ENCODE data around the gene IMMP2L.
"Not testable (repeated sequence)": the region's sequence is repeated elsewhere in the genome, so short reads cannot be mapped to it uniquely, and the experiment has no call there.

The IMMP2L gene

DNA sequence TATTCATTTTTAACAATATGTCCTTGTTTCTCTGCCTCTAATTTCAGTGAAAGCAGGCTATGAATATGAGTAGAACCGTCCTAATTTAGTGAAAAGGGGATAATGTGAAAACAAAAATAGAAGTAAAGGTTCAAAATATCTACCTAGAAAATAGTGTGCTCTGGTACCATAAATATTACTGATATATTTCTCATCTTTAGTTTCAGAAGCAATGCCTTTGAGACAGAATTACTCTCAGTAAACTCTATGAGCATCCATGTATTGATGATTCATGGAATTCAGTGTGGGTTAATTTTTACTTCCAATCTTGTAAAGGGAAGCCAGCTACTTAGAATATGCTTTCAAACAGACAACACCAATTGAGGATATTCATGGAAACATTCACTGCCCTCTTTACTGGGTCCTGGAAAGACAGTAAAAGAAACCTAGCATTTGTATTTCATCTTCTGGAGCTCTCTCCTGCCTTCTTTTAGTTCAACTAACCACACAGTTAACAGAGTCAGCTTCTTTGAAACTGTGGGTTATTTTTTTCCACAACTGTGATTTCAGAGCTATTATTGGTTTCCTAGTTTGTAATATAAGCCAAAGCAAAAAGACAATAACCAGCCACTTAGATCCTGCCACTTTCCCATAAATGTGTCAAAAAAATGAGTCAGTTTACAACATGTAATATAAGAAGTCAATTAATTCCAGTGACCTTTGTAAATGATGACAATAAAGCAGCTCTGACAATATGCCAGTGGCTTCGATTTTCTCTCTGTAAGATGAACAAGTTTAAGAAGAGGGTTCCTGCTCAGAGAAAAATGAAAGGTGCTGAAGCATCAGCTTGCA, 469.7 kb downstream of the IMMP2L start:
- DNase-seq: no peak

DNA sequence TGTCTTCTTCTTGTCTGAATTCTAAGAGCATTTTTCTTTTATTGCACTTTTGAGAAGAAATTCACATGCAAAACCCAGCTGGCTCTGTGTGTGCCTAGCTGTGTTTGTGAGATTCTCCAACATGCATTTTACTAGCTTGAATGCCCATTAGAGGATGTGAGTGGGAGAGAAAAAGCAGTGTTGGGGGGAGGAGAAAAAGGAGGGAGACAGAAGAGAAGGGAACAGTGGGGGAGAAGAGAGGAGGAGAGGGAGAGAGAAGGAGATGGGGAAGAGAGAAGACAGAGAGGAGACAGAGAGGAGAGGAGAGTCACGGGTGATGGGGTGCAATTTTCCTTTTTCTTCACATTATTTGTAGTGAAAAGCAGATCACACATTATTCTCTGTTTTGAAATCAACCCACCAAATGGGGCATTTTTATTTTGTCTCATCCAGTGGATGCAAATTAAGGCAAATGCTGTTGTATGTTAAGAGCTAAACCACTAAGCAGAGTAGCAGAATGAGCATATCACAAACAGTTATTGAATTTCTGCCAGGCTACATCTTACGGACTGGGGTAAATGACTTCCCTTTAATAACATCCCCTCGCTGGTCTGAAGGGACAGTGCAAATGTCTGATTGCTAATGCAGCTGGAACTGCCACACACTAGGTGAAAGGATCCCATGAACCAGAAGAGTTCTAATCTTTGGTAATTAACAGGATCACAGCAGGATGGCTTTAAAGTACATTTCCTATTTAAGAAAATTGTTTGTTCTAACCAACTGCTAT, 470.5 kb downstream of the IMMP2L start:
- peak; percentile 13 for DNase-seq

DNA sequence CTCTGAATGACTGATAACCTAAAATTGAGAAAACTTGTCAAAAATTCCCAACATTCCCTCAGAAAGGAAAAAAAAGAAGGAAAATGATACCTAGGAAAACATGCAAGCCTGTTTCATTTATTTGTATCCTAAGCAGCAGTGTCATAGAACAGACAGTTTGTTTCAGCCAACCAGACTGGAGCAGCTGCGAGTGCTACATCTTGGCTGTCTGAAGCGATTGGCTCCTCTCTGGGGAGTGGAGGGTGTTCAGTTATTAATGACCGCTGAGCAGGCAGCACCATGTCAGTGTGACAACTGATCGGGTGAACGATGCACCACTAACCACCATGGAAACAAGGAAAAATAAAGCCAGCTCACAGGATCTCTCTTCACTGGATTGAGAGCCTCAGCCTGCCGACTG, 471.4 kb downstream of the IMMP2L start, which contains the start of gene LRRN3:
TSS of gene LRRN3 (plus strand) at position 282 of the 400 bp plus-strand sequence. CDS start 31,646 bp downstream, outside the sequence.
- DNase-seq: peak; percentile 79

DNA sequence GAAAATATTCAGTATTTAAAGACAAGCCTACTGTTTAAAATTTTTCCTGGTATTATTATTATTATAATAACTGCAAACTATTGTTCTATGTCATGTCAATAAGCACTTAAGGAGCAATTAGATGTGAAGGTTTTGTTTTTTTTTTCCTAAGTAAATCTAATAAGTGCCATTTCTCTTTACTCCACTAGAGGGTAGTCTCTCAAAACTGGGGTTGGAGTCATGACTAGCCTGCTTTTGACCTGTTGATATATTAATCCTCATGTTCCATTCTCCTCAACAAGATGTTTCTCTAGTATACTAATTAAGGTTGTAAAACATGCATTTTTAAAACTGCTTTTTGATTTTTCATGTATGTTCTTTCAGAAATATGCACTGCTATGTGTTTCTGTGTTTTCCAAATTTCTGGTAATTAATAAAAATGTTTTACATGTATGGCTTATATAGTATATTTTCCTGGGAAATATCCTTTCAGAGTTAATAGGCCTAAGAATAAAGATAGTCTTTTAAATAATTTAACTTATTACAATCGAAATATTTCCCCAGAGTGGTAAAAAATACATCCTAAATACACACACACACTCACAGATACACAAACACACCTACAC, 472.4 kb downstream of the IMMP2L start:
- DNase-seq: peak; percentile 77

DNA sequence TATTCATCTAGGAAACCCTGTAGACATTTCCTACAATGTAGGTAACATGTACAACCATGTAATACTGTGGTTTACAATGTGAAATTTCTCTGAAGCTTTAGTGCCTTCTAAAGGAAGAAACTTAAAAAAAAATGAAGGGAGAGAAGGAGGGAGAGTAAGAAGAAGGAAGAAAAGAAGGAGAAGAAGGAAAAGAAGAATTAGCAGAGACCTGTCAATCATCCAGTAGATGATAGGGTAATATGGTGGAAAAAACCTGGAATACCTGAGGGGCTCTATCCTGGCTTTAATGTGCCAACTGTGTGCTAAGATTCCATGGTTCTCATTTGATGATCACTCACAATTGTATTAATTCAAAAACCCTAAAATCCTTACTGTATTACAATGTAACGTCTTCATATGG, 474.0 kb downstream of the IMMP2L start:
- no peak for DNase-seq

DNA sequence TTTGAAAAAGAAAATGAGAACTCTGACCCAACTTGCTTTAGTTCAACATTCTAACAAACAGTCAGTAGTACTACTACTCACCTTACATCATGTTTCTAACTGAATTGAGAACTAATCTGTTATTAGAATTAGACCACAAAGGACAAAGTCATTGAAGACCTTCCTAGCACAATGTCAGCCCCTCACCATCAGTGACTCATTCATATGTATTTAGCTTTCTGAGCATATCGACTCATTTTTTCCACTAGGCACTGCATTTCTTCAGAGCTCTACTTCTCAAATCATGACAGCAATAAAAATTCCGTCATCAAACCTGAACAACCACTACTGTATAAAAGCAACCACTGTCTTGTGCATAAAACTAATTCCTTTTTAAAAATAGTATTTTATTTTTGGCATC, 475.8 kb downstream of the IMMP2L start:
- no peak for DNase-seq

DNA sequence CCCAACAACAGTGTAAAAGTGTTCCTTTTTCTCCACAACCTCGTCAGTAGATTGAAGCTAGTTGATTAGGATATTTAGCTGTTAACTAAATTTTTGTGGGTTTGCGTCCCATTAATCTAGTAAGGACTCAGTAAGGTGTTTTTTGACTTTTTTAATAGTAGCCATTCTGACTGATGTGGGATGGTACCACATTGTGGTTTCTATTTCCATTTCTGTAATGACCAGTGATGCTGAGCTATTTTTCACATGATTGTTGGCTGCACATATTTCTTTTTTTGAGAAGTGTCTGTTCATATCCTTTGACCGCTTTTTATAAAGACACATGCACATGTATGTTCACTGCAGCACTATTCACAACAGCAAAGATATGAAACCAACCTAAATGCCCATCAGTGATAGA, 476.9 kb downstream of the IMMP2L start:
- DNase-seq: no peak

DNA sequence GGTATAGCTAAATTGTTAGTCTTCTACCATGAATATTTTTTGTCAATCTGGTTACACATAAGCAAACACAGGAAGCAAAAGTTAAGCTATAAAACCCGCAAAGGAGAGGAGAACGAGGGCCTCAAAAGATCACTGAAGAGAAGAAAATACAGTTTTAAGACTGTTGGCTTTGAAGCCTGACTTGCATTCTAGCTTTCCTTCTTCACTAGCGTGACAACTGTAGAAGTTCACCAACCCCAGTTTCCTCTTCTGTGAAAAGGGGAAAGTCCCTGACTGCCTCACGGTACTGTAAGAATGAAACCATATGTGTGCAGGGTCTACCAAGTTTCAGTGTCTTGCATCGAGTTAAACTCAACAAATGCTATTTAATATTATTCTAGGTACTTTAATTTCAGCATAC, 478.9 kb downstream of the IMMP2L start:
- DNase-seq: no peak

DNA sequence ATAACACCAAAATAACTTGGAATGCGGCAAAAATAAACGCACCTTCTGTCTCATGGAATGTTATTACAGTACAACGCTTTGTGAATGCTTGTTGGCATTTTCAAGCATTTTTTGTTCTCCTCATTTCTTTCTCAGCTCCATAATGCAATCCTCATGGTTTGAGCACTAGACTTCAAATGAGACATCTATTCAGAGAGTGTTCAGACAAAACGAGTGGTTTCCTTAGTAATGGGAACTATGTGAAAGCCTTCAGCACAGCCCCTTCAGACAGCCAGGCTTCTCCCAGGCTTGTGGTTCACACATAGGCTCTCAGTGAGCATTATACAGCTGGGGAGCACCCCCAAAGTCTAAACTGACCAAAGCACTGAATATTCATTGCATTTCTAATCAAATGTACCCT, 479.9 kb downstream of the IMMP2L start:
- DNase-seq: no peak

DNA sequence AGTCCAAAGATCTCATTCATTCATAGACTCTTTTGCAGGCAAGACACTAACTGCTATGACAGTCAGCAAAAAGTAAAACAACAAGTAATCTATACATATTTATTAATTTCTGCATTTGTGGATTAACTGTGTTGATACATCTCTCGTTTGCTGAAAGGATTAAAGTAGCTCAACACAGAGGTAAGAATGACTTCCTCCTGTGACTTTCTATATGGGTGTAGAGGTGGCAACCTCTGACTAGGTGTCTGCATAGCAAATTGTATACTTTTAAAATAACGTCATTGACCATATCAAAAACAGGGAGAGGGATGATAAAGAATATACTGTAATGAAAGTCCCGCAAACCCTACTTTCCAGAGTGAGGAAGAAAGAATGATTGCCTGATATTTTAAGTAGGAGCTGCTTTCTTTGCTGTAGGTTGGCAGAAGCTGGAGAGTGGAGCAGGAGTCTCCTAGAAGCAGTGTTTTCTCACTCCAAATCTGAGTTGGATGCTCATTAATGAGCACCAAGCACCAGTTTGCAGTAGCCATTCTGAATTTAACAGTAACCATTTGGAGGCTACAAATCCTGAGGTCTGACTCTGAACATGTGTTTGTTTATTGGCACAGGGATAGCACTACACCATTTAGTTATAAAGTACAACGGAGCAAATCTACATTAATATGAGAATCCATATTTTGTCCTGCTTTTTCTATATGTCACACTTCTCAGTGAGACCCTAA, 480.6 kb downstream of the IMMP2L start:
- no peak for DNase-seq

DNA sequence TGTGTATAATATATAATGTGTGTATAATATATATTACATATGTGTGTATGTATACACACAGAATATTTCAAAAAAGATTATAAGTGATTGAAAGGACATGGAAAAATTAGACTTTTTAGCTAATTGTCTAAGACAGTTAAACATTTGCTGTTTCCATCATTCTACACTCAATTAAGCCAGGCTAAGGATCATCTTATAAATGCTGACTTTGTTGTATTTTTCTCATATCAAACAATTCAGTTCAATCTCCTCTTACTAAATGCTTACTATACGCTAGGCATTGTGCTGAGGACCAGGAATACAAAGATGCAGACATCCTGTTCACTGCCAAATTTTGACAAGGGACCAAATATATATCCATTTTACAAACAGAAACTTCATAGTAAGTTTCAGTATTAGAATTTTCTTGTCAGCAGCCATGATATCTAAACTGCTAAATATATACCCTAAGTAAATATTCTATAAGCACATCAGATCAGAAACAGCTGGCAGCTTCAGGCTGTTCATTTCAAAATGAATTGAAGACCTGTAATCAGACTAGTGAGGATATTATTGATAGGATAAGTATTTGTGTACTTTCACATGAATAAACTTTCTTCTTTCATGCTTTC, 481.7 kb downstream of the IMMP2L start:
- DNase-seq: no peak

DNA sequence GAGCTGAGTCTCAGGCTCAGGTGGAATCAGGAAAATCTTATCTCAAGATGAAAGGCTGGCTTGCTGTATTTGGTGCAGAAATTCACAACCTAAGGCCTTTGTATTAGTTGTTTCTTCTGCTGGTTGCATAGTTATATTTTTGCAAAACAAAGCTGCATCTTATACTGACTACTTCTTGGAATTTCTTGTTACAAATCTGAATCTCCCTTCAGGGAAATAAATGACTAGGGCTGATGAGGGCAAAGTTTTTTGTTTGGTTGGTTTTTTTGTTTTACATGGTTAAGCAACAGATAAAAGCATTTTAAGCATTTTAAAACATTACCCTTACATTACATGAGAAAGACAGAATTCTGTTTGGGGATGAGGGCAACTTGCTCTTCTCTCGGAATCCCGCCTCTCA, 485.3 kb downstream of the IMMP2L start:
- DNase-seq: no peak

DNA sequence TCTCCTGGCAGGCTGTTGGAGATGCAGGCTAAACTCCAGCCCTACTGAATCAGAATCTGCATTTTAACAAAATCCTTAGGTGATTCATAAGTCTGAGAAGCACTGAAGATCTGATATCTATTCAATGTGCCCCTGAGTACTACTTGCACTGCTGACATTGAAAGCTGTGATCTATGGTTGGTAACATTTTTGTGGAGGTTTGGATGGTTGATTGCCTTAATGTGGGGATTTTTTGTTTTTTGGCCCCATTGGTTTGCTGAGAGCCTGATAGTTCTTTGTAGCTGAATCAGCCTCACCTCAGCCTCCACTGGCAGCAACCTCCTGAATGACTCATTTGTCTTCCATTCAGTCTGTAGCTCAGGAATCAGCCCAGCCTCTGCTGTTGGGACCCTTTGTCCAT, 486.1 kb downstream of the IMMP2L start:
- no peak for DNase-seq

DNA sequence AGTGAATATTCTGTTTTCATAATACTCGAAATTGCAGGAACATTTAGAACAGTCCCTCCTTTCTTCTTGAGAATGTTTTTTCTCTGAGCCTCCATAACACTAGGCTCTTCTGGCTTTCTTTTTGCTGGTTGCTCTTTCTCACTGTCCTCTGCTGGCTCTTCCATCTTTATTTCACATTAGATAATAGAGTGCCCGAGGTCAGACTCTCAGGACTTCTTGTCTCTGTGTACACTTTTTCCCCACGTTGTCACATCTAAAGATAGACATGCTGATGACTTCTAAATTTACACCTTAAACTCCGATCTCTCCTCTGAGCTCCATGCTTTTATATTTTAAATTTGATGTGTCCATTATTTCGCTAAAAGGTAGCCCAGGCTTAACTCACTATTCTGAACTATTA, 486.8 kb downstream of the IMMP2L start:
- no peak for DNase-seq

DNA sequence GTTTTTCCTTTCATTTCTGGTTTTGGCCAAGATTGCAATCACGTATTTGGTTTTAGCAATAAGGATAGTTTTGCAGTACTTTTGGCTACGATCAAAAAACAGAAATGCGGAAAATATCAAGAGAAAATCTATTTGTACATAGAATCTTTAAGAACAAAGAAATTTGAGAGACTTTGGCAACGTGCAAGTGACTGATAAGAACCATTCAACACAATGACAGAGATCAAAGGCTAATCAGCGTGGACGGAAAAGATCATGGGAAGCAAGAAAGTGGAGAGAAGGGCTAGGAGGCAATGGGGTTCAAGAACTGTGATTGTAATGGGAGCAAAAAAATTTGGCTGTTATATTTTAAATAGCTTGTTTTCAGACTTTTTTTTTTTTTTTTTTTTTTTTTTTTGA, 487.5 kb downstream of the IMMP2L start:
- DNase-seq: no peak

DNA sequence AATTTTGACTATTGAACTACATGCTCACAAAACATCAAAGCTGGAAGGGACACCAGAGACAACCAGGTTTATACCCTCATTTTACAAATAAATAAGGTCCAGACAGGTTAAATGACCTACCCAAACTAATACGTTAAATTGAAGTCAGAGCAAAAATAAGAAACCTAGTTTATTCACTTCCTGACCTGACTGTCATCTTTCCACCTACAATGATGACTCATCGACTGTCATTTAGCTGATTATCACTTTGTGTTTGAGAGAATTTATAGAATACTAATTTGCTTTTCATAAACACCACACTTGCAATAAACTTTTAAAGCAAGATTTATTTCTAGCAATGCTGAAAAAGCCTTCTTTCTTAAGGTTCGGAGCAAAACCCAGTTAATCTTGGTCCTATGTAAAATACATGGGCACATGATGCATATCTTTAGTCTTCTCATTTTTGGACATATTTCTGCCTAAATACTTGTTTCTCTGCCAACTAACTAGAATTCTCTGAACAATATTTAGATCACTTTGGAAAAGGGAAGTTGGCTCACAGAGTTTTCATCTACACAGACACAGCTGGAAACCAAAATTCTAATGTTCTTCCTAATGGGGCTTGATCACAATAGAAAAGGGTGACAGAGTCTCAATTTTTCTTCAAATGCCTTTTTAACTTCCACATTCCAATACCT, 488.1 kb downstream of the IMMP2L start:
- no peak for DNase-seq

DNA sequence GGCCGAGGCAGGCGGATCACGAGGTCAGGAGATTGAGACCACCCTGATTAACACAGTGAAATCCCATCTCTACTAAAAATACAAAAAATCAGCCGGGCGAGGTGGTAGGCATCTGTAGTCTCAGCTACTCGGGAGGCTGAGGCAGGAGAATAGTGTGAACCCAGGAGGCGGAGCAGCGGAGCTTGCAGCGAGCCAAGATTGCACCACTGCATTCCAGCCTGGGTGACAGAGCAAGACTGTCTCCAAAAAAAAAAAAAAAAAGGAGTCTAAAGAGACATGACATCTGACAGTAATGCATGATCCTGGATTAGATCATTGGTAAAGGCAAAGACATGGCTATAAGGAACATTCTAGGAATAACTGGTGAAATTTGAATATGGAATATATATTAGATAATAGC, 489.6 kb downstream of the IMMP2L start:
- DNase-seq: not testable (repeated sequence)

DNA sequence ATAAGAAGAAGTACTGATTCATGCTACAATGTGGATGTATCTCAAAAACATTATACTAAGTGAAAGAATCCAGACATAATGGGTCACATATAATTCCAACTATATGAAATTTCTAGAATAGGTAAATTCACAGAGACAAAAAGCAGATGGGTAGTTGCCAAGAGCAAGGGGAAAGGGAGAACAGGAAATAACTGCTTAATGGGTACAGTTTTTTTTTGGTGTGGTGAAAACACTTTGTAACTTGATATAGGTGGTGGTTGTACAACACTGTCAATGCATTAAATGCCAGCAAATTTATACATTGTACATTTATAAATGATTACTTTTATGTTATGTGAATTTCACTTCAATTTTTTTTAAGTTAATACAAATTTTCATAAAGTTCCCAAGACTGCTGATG, 490.7 kb downstream of the IMMP2L start:
- DNase-seq: no peak

DNA sequence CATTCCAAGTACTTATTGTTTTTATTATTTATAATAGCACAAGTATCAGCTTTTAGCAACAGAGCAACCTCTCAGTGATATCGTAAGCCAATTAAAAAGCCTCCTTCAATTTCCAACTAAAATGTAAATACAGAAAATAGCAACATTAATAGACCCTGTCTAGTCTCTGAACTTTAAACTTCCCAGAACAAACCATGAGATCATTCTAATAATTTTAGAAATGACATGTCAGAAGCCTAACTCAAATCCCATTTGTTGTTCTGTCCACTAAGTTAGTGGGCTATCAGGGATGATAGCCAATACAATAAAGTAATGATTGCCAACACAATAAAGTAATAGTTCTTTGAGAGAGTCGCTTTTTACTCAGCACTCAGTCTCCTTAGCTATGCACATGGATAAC, 493.7 kb downstream of the IMMP2L start:
- no peak for DNase-seq

DNA sequence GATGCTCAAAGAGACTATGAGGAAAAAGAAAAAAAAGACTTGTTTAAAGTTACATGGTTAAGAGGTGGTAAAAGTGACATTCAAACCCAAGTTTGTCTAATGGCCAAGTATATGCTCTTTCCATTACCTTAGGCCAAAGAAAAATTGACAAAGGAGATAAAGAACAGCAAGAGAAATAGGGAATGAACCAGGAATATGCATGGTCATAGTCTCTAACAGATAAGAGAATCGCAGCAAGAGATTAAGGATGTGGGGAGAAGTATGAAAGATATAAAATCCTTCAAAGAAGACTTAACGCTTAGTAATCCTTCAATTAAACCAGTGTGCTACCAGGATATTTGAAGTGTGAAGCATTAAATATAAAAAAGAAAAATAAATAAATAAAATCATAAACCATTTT, 494.6 kb downstream of the IMMP2L start:
- DNase-seq: no peak

DNA sequence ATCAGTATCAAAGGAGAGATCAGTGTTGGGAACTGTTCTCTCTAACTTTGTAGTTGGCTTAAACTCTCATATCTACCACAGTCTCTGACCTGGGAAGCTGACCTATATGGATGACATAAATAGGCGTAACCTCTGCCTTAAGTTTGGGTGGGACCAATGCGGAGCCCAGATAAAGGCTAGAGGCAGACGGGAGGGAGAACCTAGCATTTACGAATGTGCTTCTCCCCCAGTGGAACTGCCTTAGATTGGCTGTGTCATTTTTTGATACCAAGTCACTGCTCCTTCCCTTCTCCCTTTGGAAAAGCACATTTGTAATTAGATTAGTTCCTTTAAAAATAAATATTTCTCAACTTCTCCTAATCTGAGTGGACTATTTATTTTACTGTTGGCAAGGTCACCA, 495.0 kb downstream of the IMMP2L start:
- no peak for DNase-seq

DNA sequence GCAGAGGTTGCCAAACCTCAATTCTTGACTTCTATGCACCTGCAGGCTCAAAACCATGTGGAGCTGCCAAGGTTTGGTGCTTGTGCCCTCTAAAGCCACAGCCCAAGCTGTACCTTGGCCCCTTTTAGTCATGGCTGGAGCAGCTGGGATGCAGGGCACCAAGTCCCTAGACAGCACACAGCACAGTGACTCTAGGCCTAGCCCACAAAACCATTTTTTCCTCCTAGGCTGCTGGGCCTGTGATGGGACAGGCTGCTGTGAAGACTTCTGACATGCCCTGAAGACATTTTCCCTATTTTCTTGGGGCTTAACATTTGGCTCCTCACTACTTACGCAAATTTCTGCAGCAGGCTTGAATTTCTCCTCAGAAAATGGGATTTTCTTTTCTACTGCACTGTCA, 499.1 kb downstream of the IMMP2L start:
- DNase-seq: no peak
